Measurements from ENCODE around the gene PAQR6. TPM values are rescaled to one million over a fixed set of nuclear protein-coding genes. Genes with fewer than 3 reads are reported as not detected.

Gene PAQR6
- total and polyA plus RNA-seq, 2 of the 4 experiments (the other 2 are of a cell fraction) = under 0.01 to 0.67 TPM

- intact Hi-C loops (cut with micrococcal nuclease) (no loop called here), dilution Hi-C loops (cut with HindIII; ENCODE audit: low sequenced_read_pairs, unreplicated experiment) (no loop called here), in situ Hi-C loops (cut with MboI; ENCODE audit: low sequenced_read_pairs) (no loop called here)
- Histone ChIP-seq H3K9ac (ENCODE audit: low read depth, low read length) (no peak overlapping the region), H2BK20ac (ENCODE audit: low read depth, low read length) (no peak overlapping the region), H4K8ac (ENCODE audit: low read depth in 2 of 2, low read length in 2 of 2) (no peak overlapping the region), H2BK15ac (ENCODE audit: low read depth, low read length) (no peak overlapping the region), H2AK5ac (ENCODE audit: low read depth, low read length) (no peak overlapping the region), H3K79me1 (ENCODE audit: low read depth in 1 of 2, low read length in 2 of 2) (peaks cover 6 to 16% of the 10 kb centered on the region in 2 experiments; a peak in 3 of 4 replicates), H3K4me1 (ENCODE audit: control insufficient read depth, insufficient read depth, low read length) (no peaks in the 10 kb centered on the region), H2AFZ (replicated peaks; ENCODE audit: low read length, poor library complexity) (no peak overlapping the region), H4K20me1 (ENCODE audit: insufficient read depth, low read length) (0 out of 2 replicates have a peak, but pooled peaks cover 3% of the 10 kb centered on the region), H3K4me3 (ENCODE audit: insufficient read depth, low read depth, low read length) (no peak overlapping the region), H3K27me3 (ENCODE audit: control insufficient read depth, insufficient read depth, low read length) (no peaks in the 10 kb centered on the region), H4K91ac (ENCODE audit: insufficient read depth, low read depth, low read length) (no peak overlapping the region), H4K5ac (ENCODE audit: low read depth, low read length) (no peak overlapping the region), H2BK5ac (ENCODE audit: low read depth, low read length, poor library complexity, severe bottlenecking) (no peak overlapping the region), H2AK9ac (replicated peaks; ENCODE audit: low read depth, low read length, poor library complexity) (peak overlapping the region; percentile 13), H3K18ac (ENCODE audit: low read depth, low read length) (no peak overlapping the region), H3K9me3 (ENCODE audit: control insufficient read depth, insufficient read depth, low read length) (no peaks in the 10 kb centered on the region), H3K36me3 (ENCODE audit: control insufficient read depth, insufficient read depth, low read length) (peaks cover 74% of the 10 kb centered on the region), H2BK120ac (ENCODE audit: low read depth, low read length) (no peak overlapping the region), H3K27ac (ENCODE audit: insufficient read depth, low read length) (no peak overlapping the region), H3K23ac (ENCODE audit: low read depth, low read length) (no peak overlapping the region), H3K4me2 (ENCODE audit: low read depth, low read length) (no peak overlapping the region), H3K56ac (ENCODE audit: extremely low read depth, insufficient read depth, low read length) (no peak overlapping the region), H3K9me1 (ENCODE audit: insufficient read depth, low read length) (no peaks in the 10 kb centered on the region), H3K4ac (ENCODE audit: low read depth, low read length) (no peak overlapping the region), H3K14ac (replicated peaks; ENCODE audit: low read depth, low read length) (no peak overlapping the region)
- DNase-seq = no peak
- TF ChIP-seq SMC3 (IDR thresholded peaks at IDR 0.05; ENCODE audit: low read depth, low read length) (no peak), RFX5 (IDR thresholded peaks at IDR 0.05; ENCODE audit: low read depth, low read length) (no peak), POLR2A (IDR thresholded peaks at IDR 0.05; ENCODE audit: low read depth, low read length) (no peak), NFE2L2 (IDR thresholded peaks at IDR 0.05; ENCODE audit: low read depth, low read length) (no peak), MAZ (IDR thresholded peaks at IDR 0.05; ENCODE audit: borderline replicate concordance, low read depth, low read length) (no peak), RAD21 (IDR thresholded peaks at IDR 0.05; ENCODE audit: low read length) (no peak), FOS (IDR thresholded peaks at IDR 0.05; ENCODE audit: low read depth, low read length) (no peak), MAFK (IDR thresholded peaks at IDR 0.05; ENCODE audit: low read depth, low read length) (no peak), CEBPB (IDR thresholded peaks at IDR 0.05; ENCODE audit: low read depth, low read length) (no peak), RCOR1 (IDR thresholded peaks at IDR 0.05; ENCODE audit: insufficient replicate concordance, low read length) (no peak), BHLHE40 (IDR thresholded peaks at IDR 0.05; ENCODE audit: low read depth, low read length) (no peak), MXI1 (IDR thresholded peaks at IDR 0.05; ENCODE audit: borderline replicate concordance, low read depth, low read length) (no peak), CHD1 (IDR thresholded peaks at IDR 0.05; ENCODE audit: low read depth, low read length) (no peak)
- TF ChIP-seq, protein P1, sequence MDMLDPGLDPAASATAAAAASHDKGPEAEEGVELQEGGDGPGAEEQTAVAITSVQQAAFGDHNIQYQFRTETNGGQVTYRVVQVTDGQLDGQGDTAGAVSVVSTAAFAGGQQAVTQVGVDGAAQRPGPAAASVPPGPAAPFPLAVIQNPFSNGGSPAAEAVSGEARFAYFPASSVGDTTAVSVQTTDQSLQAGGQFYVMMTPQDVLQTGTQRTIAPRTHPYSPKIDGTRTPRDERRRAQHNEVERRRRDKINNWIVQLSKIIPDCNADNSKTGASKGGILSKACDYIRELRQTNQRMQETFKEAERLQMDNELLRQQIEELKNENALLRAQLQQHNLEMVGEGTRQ (IDR thresholded peaks at IDR 0.05; ENCODE audit: low read depth, low read length) = no peak
- TF ChIP-seq, protein P2, sequence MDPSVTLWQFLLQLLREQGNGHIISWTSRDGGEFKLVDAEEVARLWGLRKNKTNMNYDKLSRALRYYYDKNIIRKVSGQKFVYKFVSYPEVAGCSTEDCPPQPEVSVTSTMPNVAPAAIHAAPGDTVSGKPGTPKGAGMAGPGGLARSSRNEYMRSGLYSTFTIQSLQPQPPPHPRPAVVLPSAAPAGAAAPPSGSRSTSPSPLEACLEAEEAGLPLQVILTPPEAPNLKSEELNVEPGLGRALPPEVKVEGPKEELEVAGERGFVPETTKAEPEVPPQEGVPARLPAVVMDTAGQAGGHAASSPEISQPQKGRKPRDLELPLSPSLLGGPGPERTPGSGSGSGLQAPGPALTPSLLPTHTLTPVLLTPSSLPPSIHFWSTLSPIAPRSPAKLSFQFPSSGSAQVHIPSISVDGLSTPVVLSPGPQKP (IDR thresholded peaks at IDR 0.05; ENCODE audit: borderline replicate concordance, low read depth, low read length) = no peak
- TF ChIP-seq, protein P3, sequence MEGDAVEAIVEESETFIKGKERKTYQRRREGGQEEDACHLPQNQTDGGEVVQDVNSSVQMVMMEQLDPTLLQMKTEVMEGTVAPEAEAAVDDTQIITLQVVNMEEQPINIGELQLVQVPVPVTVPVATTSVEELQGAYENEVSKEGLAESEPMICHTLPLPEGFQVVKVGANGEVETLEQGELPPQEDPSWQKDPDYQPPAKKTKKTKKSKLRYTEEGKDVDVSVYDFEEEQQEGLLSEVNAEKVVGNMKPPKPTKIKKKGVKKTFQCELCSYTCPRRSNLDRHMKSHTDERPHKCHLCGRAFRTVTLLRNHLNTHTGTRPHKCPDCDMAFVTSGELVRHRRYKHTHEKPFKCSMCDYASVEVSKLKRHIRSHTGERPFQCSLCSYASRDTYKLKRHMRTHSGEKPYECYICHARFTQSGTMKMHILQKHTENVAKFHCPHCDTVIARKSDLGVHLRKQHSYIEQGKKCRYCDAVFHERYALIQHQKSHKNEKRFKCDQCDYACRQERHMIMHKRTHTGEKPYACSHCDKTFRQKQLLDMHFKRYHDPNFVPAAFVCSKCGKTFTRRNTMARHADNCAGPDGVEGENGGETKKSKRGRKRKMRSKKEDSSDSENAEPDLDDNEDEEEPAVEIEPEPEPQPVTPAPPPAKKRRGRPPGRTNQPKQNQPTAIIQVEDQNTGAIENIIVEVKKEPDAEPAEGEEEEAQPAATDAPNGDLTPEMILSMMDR (conservative IDR thresholded peaks at IDR 0.05; ENCODE audit: low read depth, low read length) = no peak
- ChIA-PET CTCF (no interaction called here), POLR2A (ENCODE audit: unreplicated experiment) (no interaction called here)
- BruUV-seq (replicated peaks) = no TSS peak
- WGBS, 2 experiments (ENCODE audit: extremely low coverage in 2 of 2, insufficient read length in 1 of 2) = 100% methylated on average over 2 of the region's 3 CpGs; no CpG with 5 or more reads in 1 of the 2 experiments
- no peak for ATAC-seq (ENCODE audit: low read depth)
Measured at GRCh38 chr1:156253634-156254033, 5.8 kb upstream of the PAQR6 start.
